Gastrocnemius medialis (tissue), 4 donors: ENCODE results near the gene SLC22A15. TPM values are rescaled to one million over a fixed set of nuclear protein-coding genes. Genes with fewer than 3 reads are reported as not detected.
"Not testable (repeated sequence)": the region's sequence is repeated elsewhere in the genome, so short reads cannot be mapped to it uniquely, and the experiment has no call there.

Experiments used
- ATAC-seq, 2 donors: fragments of 150-250 bp; one replicate each; pipeline ENCODE4 v1.9.1; 2016
- DNase-seq, 2 donors: peaks; one replicate each; pipeline ENCODE4 v3.0.0-alpha.2; 2019
- H3K27ac ChIP-seq, 4 donors: fragments of 200-600 bp; sonication (generic); 1 replicate in 1 of 4; 2 replicates in 3 of 4; pipeline ENCODE4 v1.5.1; 2016 to 2018; ENCODE audit warnings: mild to moderate bottlenecking in 2 of 4, moderate library complexity in 1 of 4
- H3K27me3 ChIP-seq, 3 donors: fragments of 200-600 bp; sonication (generic) in 2 of 3; 1 replicate in 1 of 3; 2 replicates in 2 of 3; pipeline versions ENCODE4 v1.5.1 to v1.6.0; 2016 to 2019; ENCODE audit warnings: mild to moderate bottlenecking in 1 of 3, moderate library complexity in 1 of 3
- H3K36me3 ChIP-seq, 2 donors: fragments of 200-600 bp; sonication (generic) in 1 of 2; one replicate each; pipeline ENCODE4 v1.5.1; 2017 to 2018
- H3K4me1 ChIP-seq, 2 donors: fragments of 200-600 bp; sonication (generic) in 1 of 2; one replicate each; pipeline ENCODE4 v1.5.1; 2016 to 2017; ENCODE audit warnings: mild to moderate bottlenecking in 2 of 2
- H3K4me3 ChIP-seq, 4 donors: fragments of 200-600 bp; sonication (generic) in 3 of 4; 1 replicate in 1 of 4; 2 replicates in 3 of 4; pipeline ENCODE4 v1.5.1; 2016 to 2019; ENCODE audit warnings: mild to moderate bottlenecking in 2 of 4
- H3K9me3 ChIP-seq, 3 donors: fragments of 200-600 bp; sonication (generic) in 2 of 3; 1 replicate in 1 of 3; 2 replicates in 2 of 3; pipeline ENCODE4 v1.5.1; 2016 to 2019
- POLR2A ChIP-seq, 2 donors: fragments of 450-650 bp; IDR thresholded peaks; one replicate each; pipeline ENCODE4 v1.6.1; 2017; ENCODE audit warnings: antibody characterized with exemption in 2 of 2, mild to moderate bottlenecking in 2 of 2, moderate library complexity in 2 of 2
- in situ Hi-C, 4 donors: fragments of 200-750 bp; cut with MboI; loops; one replicate each; pipeline versions ENCODE4 v1.15.0 to v1.8.0; 2017; ENCODE audit warnings: low sequenced_read_pairs in 4 of 4
- intact Hi-C: fragments of 100-400 bp; cut with DNase I; formaldehyde crosslinking; loops from one replicate; pipeline ENCODE4 v1.15.1; 2023; ENCODE audit warnings: low total_unique reads
- total RNA-seq, 4 donors: library from RNA; depleted of rRNA; stranded (reverse); fragments of >200 nt; gene quantifications; one replicate each; pipeline versions ENCODE4 v1.1.0 to v1.2.3, GENCODE V29; 2016
- TF ChIP-seq, protein P1 (sequence below), 5 experiments: fragments of 450-650 bp in 3 of 5; fragments of 200-600 bp in 2 of 5; sonication (generic) in 2 of 5; IDR thresholded peaks in 4 of 5; conservative IDR thresholded peaks in 1 of 5; 1 replicate in 4 of 5; 2 replicates in 1 of 5; pipeline ENCODE4 v1.5.1; 2016 to 2019; ENCODE audit warnings: antibody characterized with exemption in 5 of 5, mild to moderate bottlenecking in 3 of 5, moderate library complexity in 3 of 5

The SLC22A15 gene
- total RNA-seq, 4 donors from 2014 or later: 0.15 to 0.62 (median 0.41) TPM

DNA sequence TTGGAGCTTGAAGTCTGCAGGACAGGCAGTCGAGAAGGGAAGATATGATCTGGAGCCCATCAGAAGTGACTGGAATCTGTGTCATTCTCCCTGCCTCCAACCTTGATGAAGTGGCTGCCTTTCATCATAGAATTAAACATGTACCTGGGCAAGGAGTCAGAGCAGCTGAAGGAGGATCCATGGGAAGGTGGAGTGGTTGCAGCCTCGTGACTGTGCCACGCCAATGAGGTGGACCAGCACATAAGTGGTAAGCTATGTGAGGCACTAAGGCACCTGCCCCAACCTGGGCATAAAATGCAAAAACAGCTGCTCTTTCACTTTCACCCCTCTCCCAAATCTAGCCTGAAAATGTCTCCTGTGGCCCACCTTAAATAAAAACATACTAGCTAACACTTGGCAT is 7.3 kb downstream of the SLC22A15 start:
- ATAC-seq: no peak
- H3K4me3 ChIP-seq: no peak overlapping the region
- no peaks in the 10 kb centered on the region for H3K4me1 ChIP-seq
- in situ Hi-C loops (loop anchor here (10.0 to 25.0 kb wide), 3 partner anchors 169 to 179 kb away; no protein-coding TSS in a partner anchor), intact Hi-C loops (no loop called here)
- H3K27ac ChIP-seq: no peak overlapping the region
- TF ChIP-seq POLR2A (IDR thresholded peaks at IDR 0.05): no peak
- TF ChIP-seq, protein P1, sequence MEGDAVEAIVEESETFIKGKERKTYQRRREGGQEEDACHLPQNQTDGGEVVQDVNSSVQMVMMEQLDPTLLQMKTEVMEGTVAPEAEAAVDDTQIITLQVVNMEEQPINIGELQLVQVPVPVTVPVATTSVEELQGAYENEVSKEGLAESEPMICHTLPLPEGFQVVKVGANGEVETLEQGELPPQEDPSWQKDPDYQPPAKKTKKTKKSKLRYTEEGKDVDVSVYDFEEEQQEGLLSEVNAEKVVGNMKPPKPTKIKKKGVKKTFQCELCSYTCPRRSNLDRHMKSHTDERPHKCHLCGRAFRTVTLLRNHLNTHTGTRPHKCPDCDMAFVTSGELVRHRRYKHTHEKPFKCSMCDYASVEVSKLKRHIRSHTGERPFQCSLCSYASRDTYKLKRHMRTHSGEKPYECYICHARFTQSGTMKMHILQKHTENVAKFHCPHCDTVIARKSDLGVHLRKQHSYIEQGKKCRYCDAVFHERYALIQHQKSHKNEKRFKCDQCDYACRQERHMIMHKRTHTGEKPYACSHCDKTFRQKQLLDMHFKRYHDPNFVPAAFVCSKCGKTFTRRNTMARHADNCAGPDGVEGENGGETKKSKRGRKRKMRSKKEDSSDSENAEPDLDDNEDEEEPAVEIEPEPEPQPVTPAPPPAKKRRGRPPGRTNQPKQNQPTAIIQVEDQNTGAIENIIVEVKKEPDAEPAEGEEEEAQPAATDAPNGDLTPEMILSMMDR (IDR thresholded peaks at IDR 0.05 in 4 of 5, conservative IDR thresholded peaks at IDR 0.05 in 1 of 5): no peak
- H3K9me3 ChIP-seq: no peaks in the 10 kb centered on the region
- no peaks in the 10 kb centered on the region for H3K36me3 ChIP-seq
- no peaks in the 10 kb centered on the region for H3K27me3 ChIP-seq
- no peak for DNase-seq

DNA sequence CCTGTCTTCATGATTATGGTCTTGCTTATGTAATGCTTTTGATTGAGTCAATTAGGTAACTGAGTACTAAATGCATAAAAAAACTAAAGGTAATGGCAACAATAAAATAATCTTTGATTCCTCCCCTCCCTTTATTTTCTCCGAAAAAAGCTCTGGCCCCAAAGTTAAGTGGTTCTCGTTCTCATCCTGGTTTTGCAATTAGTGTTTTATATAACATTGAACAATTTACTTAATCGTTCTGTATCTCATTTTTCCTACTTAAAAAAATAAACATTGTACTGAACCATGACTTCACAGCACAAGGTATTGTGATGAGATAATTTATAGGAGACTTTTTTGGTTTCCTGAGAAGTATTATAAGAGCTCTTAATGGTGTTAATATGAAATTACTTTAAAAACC is 11.3 kb downstream of the SLC22A15 start:
- in situ Hi-C loops (loop anchor here (10.0 to 25.0 kb wide), 3 partner anchors 173 to 183 kb away; no protein-coding TSS in a partner anchor), intact Hi-C loops (no loop called here)
- no peak overlapping the region for H3K4me3 ChIP-seq
- no peaks in the 10 kb centered on the region for H3K27me3 ChIP-seq
- H3K27ac ChIP-seq: no peak overlapping the region
- no peaks in the 10 kb centered on the region for H3K36me3 ChIP-seq
- no peaks in the 10 kb centered on the region for H3K4me1 ChIP-seq
- TF ChIP-seq, protein P1 (IDR thresholded peaks at IDR 0.05 in 4 of 5, conservative IDR thresholded peaks at IDR 0.05 in 1 of 5): no peak
- no peak for TF ChIP-seq POLR2A (IDR thresholded peaks at IDR 0.05)
- ATAC-seq (no peak), DNase-seq (no peak)
- no peaks in the 10 kb centered on the region for H3K9me3 ChIP-seq

DNA sequence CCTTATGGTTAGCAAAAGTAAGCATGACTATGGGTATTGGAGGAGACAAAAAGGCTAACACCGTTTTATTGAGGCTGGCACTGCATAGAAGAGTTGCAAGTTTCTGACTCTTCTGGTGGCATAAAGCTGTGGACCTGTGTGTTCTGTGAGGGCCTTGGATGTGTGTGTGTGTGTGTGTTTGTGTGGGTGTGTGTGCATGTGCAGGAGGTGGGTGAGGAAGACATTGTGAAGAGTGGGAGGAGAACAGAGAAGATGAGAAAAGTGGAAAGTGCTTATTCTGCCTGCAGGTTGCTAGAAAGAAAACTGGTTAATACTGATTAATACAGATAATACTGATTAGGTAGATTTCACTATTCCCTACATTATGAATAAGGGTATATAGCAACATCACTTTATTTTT is 12.6 kb downstream of the SLC22A15 start:
- Histone ChIP-seq H3K36me3 (no peaks in the 10 kb centered on the region), H3K4me3 (no peak overlapping the region), H3K4me1 (no peaks in the 10 kb centered on the region), H3K9me3 (no peaks in the 10 kb centered on the region), H3K27ac (no peak overlapping the region), H3K27me3 (no peaks in the 10 kb centered on the region)
- ATAC-seq (no peak), DNase-seq (no peak)
- no peak for TF ChIP-seq POLR2A (IDR thresholded peaks at IDR 0.05)
- TF ChIP-seq, protein P1 (IDR thresholded peaks at IDR 0.05 in 4 of 5, conservative IDR thresholded peaks at IDR 0.05 in 1 of 5): no peak
- intact Hi-C loops: no loop called here
- in situ Hi-C loops: loop anchor here (10.0 to 25.0 kb wide), 3 partner anchors 174 to 184 kb away; no protein-coding TSS in a partner anchor

DNA sequence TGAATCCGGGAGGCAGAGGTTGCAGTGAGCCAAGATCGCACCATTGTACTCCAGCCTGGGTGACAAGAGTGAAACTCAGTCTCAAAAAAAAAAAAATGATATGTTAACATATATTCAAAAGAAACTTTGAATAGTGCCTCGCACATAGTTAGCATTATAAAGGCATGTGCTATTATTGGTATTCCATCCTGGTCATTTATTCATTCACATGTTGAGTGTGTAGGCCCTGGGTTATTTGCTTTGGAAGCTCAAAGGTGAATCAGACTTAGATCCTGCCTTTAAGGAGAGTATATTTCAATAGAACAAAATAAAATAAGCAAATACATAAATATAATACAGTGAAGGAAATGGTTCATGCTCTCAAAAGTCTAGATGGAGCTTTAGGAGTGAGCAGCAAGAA is 13.4 kb downstream of the SLC22A15 start:
- Histone ChIP-seq H3K4me1 (no peaks in the 10 kb centered on the region), H3K4me3 (no peak overlapping the region), H3K27ac (no peak overlapping the region), H3K9me3 (no peaks in the 10 kb centered on the region), H3K27me3 (no peaks in the 10 kb centered on the region), H3K36me3 (no peaks in the 10 kb centered on the region)
- intact Hi-C loops (no loop called here), in situ Hi-C loops (loop anchor here (10.0 to 25.0 kb wide), 3 partner anchors 175 to 185 kb away; no protein-coding TSS in a partner anchor)
- no peak for ATAC-seq
- no peak for TF ChIP-seq POLR2A (IDR thresholded peaks at IDR 0.05)
- TF ChIP-seq, protein P1 (IDR thresholded peaks at IDR 0.05 in 4 of 5, conservative IDR thresholded peaks at IDR 0.05 in 1 of 5): no peak
- no peak for DNase-seq

DNA sequence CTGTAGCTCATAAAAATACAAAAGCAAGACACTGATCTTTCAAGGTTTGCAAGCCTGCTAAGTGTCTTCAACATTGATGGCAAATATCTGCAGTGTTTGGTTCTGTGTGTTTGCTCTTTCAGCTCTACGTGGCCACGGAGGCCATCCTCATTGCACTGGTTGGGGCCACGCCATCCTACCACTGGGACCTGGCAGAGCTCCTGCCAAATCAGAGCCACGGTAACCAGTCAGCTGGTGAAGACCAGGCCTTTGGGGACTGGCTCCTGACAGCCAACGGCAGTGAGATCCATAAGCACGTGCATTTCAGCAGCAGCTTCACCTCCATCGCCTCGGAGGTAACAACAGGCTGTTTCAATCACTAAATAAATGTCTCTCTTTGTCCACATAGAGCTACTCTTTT is 15.6 kb downstream of the SLC22A15 start:
- TF ChIP-seq POLR2A (IDR thresholded peaks at IDR 0.05): no peak
- TF ChIP-seq, protein P1 (IDR thresholded peaks at IDR 0.05 in 4 of 5, conservative IDR thresholded peaks at IDR 0.05 in 1 of 5): no peak
- ATAC-seq: no peak
- no peak for DNase-seq

DNA sequence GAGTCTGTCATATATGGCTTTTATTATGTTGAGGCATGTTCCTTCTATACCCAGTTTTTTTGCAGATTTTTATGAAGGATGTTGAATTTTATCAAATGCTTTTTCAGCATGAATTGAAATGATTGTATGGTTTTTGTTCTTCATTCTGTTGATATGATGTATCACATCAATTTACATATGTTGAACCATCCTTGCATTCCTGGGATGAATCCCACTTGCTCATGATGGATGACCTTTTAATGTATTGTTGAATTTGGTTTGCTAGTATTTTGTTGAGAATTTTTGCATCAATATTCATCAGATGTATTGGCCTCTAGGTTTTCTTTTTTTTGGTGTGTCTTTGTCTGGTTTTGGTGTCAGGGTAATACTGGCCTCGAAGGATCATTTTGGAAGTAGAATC is 21.6 kb downstream of the SLC22A15 start:
- H3K4me1 ChIP-seq, H3K36me3 ChIP-seq, DNase-seq, H3K9me3 ChIP-seq, H3K27ac ChIP-seq, H3K27me3 ChIP-seq, ATAC-seq, intact Hi-C loops, H3K4me3 ChIP-seq: not testable (repeated sequence)
- in situ Hi-C loops: loop anchor here in 1 of 4 donors (25.0 kb wide), 1 partner anchor 186 kb away; no protein-coding TSS in a partner anchor

More for the DNA sequence above, 15.6 kb downstream of the SLC22A15 start:
- Histone ChIP-seq H3K4me1 (no peaks in the 10 kb centered on the region), H3K27ac (no peak overlapping the region), H3K27me3 (no peaks in the 10 kb centered on the region), H3K4me3 (no peak overlapping the region), H3K9me3 (no peaks in the 10 kb centered on the region), H3K36me3 (no peaks in the 10 kb centered on the region)
- in situ Hi-C loops (loop anchor here in 1 of 4 donors (25.0 kb wide), 1 partner anchor 180 kb away; no protein-coding TSS in a partner anchor), intact Hi-C loops (no loop called here)
